Activated CD8-positive, alpha-beta memory T cell treated with anti-CD3 and anti-CD28 coated beads for 36 hours (primary cell): Measurements from ENCODE around the gene FLT3LG. TPM values are rescaled to one million over a fixed set of nuclear protein-coding genes. Genes with fewer than 3 reads are reported as not detected.

Experiments
- CTCF ChIA-PET: fragments of 350-600 bp; sonication (Branson Sonifier 250); formaldehyde crosslinking; loops from one replicate; lab custom pipeline; 2021; ENCODE audit warnings: antibody characterized with exemption; lab: Charles Lee
- POLR2A ChIA-PET: fragments of 350-600 bp; sonication (Branson Sonifier 250); formaldehyde crosslinking; loops from one replicate; lab custom pipeline; 2021; ENCODE audit warnings: antibody characterized with exemption; lab: Charles Lee
- total RNA-seq, 2 experiments: library from RNA; stranded (reverse); gene quantifications; one replicate each; pipeline ENCODE4 v1.2.3, GENCODE V29; 2021

FLT3LG gene, protein sequence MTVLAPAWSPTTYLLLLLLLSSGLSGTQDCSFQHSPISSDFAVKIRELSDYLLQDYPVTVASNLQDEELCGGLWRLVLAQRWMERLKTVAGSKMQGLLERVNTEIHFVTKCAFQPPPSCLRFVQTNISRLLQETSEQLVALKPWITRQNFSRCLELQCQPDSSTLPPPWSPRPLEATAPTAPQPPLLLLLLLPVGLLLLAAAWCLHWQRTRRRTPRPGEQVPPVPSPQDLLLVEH
- total RNA-seq, result 10 to 100 TPM; 52.2 to 55.1 TPM

DNA sequence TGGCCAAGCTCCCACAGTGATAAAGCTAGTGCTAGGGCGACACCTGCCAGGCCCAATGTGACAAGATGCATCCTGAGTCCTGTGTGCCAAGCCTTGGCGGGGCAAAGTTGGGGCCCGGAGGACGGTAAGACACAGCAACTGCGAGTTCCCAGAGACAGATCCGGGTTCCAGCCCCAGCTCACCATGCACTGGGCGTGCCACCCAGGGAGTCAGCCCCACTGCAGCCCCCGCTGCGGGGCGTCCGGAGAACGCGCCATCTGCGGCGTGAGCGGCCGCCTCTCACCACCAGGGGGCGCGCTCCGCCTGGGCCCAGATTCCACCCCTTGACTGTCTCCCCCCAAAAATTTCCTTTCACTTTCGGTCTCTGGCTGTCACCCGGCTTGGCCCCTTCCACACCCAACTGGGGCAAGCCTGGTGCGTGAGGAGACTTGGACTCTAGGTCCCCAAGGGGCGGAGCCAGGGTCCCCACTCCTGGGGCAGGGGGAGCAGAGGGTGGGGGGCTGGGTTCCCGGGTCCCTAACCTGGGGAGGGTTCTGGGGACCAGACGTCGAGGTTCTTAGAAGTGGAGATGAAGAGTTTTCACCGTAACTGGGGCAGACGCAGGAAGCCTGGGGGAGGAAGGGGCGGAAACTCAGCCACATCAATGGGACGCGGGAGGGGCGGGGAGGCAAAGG, at the start of gene FLT3LG:
Gene FLT3LG (plus strand): TSS at position 348 of the 674 bp plus-strand sequence. CDS start 425 bp downstream, outside the sequence.
- POLR2A ChIA-PET, result interaction anchor here (0.6 to 2.1 kb wide), 7 partner anchors 14 to 132 kb away, joined by 3 to 7 read pairs (median 5); partner anchors contain the start of genes ALDH16A1 and RPL13A
- CTCF ChIA-PET, result interaction anchor here (0.5 to 5.6 kb wide), 21 partner anchors 9 to 207 kb away, joined by 3 to 36 read pairs (median 4); partner anchors contain the start of genes ALDH16A1, PIH1D1, RPS11 and SLC17A7

DNA sequence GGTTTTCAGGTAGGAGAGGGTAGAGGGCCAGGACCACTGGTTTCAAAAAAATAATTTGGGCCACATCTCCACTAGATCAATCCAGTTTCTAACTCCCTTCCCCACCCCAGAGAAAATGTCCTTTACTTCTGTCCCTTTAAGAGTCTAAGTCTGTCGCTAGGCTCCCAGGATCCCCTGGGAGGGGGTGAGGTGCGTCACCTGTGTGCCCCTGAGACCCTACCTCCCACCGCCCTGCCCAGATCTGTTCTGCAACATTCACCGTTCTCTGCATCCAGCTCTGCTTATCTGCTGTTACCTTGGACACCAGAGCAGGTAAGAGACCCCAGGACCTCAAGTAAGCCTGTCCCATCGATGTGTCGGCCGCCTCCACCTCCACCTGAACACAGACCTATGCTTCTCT, 48.8 kb upstream of the FLT3LG start, which contains the start of gene GFY:
Gene GFY (plus strand): TSS at position 211 of the 400 bp plus-strand sequence. CDS start 1,043 bp downstream, outside the sequence.
- CTCF ChIA-PET, result no interaction called here
- POLR2A ChIA-PET, result no interaction called here

DNA sequence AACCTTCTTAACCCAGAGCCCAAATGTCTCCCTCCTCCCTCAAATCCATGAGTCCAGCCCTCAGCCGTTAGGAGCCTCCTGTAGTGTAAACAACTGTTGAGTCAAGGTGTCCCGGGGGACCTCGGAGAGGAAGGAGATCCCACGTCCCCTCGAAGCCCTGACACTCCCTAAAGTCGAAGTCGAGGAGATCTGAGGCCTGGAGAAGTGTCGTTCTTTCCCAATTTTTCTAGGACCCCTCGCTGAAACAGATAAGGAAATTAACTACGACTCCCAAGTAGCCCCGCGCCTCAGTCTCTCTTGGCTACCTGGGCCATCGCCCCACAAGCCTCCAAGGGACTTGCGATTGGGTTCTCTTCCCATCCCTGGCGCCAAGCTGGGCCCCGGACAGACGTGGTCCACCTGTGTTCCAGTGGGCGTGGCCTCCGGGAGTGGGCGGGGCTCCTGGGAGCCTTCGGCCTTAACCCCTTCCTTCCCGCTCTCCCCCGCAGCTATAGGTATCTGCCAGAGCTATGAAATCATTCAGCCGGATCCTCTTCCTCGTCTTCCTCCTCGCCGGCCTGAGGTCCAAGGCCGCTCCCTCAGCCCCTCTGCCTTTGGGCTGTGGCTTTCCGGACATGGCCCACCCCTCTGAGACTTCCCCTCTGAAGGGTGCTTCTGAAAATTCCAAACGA, 48.0 kb upstream of the FLT3LG start:
- ChIA-PET POLR2A (interaction anchor here (0.9 kb wide), 1 partner anchor 28 kb away, joined by 3 read pairs; no protein-coding TSS in a partner anchor), CTCF (interaction anchor here (0.8 to 1.3 kb wide), 3 partner anchors 10 to 20 kb away, joined by 3 read pairs; no protein-coding TSS in a partner anchor)

DNA sequence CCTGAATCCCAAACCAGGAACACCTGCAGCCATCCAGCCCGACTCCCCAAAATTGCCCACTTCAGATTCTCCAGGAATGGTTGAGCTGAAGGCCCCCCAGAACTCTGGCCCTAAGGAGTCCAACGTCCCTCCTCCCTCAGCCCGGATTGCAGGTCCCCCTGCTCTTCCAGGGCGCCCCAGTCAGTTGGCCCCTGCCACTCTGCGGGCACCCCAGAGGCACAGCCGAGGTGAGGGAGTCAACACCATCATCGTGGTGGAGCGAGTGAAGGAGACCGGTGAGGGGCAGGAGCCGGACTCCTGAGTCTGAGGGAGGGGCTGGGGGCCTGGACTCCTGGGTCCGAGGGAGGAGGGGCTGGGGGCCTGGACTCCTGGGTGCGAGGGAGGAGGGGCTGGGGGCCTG, 46.7 kb upstream of the FLT3LG start:
- POLR2A ChIA-PET, result interaction anchor here (0.7 kb wide), 1 partner anchor 9 kb away, joined by 3 read pairs; no protein-coding TSS in a partner anchor
- CTCF ChIA-PET, result interaction anchor here (0.9 to 1.3 kb wide), 4 partner anchors 9 to 35 kb away, joined by 3 to 4 read pairs (median 3); no protein-coding TSS in a partner anchor

DNA sequence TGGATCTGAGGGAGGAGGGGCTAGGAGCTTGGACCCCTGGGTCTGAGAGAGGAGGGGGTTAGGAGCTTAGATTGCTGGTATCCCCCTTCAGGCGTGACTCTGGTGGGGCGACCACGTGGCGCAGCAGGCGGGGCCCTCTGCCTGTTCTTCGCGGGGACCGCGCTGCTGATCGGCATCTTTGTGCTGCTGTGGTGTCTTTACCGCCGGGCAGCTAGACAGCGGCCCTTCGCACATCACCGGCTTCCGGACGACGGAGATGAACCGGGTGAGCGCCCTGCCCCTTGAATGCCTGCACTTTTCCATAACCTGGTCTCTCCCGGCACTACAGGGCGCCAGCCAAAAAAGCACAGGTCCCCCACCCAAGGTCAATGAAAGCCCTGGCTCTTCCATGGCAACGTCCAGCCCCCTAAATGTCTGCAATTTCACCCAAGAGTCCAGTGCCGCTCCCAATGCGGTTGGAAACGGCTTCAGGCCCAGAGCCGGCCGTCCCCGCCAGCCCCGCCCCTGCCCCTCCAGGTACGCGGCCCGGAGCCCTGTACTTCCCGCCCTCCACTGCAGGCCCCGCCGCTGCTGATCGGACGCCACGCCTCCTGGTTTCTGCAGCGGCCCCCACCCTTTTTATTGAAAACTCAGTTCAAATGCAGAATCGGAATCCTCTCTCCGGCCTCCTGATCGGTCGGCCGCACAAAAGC, 46.0 kb upstream of the FLT3LG start:
- POLR2A ChIA-PET, result interaction anchor here (1.1 kb wide), 1 partner anchor 23 kb away, joined by 5 read pairs; the partner anchor contains the start of gene PIH1D1
- CTCF ChIA-PET, result interaction anchor here (0.6 to 1.3 kb wide), 5 partner anchors 17 to 83 kb away, joined by 3 to 4 read pairs (median 3); partner anchors contain the start of gene DKKL1

DNA sequence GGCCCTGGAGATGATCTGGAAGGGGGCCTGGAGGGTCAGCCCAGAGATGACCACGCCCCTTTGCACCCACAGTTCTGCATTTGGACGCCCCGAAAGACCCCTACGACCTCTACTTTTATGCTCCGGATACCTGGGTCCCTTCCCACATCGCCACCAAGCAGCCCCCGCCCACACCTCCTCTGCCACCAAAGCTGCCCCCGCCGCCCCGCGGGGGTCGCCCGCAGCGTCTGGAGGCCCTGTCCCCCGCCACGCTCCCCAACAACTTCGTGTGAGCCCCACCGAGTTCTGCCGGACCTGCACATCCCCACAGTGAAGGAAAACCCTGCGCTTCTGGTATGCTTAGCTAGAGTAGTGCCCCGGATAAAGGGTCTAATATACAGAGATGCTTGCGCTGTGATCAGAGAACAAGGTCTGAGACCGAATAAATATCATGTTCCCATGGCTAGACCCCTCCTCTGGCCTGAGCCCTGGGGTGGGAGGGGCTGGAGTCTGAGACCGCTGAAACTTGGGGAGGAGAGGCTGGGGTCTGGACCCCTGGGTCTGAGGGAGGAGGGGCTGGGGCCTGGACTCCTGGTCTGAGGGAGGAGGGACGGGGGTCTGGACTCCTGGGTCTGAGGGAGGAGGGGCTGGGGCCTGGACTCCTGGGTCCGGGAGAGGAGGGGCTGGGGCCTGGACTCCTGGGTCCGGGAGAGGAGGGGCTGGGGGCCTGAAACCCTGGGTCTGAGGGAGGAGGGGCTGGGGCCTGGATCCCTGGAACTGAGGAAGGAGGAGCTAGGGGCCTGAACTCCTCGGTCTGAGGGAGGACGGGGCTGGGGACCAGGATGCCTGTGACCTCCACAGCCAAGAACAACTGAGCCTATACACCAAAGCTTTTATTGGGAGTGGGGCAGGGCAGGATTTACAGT, 45.2 kb upstream of the FLT3LG start:
- POLR2A ChIA-PET, result interaction anchor here (1.1 kb wide), 1 partner anchor 23 kb away, joined by 5 read pairs; the partner anchor contains the start of gene PIH1D1
- CTCF ChIA-PET, result interaction anchor here (0.6 to 1.6 kb wide), 3 partner anchors 12 to 65 kb away, joined by 3 to 5 read pairs (median 3); partner anchors contain the start of gene DKKL1

DNA sequence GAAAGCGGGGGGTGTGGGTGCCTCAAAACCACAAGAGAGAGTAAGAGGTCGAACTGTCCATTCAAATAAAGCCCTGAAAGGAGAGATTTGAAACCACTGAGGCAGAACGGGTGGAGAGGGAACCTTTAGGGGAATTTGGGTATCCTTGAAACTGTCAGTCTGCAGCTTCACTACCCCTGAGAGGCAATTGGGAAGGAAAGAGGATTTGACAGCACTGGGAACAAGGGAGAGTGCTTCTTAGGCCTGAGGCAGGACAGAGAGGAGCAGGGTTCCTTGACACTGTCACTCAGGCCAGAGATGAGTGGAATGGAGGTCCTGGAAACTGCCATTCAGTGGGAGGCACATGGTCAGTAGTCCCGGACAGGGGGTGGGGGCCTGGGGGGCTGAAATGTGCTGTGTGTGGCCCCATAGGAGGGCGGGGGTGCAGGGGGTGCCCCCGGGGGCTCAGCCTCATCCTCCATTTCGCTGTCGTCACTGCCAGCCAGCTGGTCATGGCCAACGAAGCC, 43.8 kb upstream of the FLT3LG start:
- POLR2A ChIA-PET, result no interaction called here
- CTCF ChIA-PET, result interaction anchor here (1.2 to 1.6 kb wide), 3 partner anchors 13 to 39 kb away, joined by 3 to 5 read pairs (median 3); no protein-coding TSS in a partner anchor

DNA sequence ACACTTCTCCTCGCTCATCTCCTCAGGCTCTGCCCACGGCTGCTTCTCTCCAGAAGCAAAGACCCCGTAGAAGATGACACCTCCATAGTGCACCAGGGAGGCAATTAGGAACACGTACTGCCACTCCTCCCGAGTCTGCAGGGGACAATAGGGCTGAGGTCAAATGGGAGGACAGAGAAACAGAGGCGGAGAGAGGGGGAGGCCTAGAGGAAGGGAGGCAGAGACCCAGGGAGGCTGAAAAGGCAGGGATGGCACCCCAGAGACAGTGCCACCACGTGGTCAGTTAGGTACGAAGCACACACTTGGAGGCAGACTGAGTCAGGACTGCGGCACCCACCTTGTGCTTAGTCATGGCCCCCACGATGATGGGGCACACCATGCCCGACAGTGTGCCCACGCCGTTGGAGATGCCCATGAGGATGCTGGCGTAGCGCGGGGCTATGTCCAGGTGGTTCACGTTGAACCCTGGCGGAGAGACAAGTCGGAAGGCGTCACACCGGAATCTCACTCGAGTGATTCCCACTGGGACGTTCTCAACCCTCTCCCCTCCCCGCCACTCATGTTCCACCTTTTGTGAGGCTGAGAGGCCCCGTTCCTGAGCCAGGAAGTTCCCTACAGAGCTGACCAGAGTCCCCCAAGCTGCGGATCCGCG, 43.2 kb upstream of the FLT3LG start:
- CTCF ChIA-PET, result interaction anchor here (1.1 to 1.3 kb wide), 3 partner anchors 9 to 40 kb away, joined by 3 to 4 read pairs (median 3); no protein-coding TSS in a partner anchor

DNA sequence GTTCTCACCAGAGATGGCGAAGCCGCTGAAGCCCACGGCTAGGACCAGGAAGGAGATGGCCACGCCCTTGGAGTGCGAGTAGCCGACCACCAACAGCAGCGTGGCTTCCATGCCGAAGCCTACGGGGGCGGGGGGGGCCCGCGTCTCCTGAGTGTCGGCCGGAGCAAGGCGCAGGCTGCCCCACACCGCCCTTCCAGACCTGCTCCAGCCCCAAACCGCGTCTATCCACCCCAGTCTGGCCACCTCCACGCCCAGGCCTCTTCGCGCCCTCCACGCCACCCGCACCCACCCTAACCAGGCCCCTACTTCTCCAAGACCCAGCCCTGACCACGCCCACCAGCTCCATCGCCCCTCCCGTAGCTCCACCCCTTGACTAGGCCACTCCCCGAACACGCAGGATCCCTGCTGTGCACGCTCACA, 42.7 kb upstream of the FLT3LG start:
- ChIA-PET POLR2A (no interaction called here), CTCF (interaction anchor here (1.1 to 1.3 kb wide), 2 partner anchors 9 to 41 kb away, joined by 3 to 4 read pairs; no protein-coding TSS in a partner anchor)

More for the DNA sequence above, 43.2 kb upstream of the FLT3LG start:
- POLR2A ChIA-PET, result no interaction called here

DNA sequence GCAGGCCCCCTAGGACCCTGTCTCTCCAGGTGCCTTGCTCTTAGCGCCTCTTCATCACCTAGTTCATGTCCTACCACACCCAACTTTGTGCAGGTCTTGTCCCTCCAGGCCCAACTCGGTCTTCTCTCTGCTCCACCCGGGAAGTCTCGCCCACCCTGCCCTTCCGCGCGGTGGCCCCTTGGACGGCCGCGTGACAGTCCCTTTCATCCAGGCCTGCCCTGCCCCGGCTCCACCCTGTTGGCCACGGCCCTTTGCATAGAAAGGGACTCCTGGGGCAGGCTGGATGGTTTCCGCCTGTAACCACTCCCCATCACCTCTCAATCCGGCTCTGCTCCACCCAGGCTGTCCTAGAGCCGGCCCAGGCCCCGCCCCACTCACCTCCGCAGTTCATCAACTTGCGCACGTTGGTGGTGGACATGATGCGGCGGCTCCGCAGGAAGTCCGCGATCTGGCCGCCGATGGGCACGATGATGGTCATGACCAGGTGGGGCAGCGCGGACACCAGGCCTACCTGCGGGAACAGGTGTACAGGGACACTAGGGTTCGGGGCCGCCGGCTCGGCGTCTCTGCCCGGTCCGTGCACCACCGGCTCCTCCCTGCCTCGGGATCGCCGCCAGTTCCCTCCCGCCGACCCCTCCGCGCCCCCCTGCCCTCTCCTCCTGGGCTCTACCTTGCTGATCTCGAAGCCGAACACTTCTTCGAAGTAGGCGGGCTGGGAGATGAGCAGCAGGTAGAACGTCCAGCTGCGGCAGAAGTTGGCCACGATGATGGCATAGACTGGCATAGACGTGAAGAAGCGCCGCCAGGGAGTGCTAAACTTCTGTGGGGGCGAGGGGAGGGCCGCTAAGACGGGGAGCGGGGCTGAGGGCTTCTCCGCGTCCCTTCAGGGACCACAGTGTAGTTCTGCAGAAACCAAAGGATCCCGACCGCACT, 41.6 kb upstream of the FLT3LG start:
- CTCF ChIA-PET, result interaction anchor here (1.1 to 1.3 kb wide), 2 partner anchors 8 to 42 kb away, joined by 3 to 4 read pairs; no protein-coding TSS in a partner anchor
- POLR2A ChIA-PET, result no interaction called here

DNA sequence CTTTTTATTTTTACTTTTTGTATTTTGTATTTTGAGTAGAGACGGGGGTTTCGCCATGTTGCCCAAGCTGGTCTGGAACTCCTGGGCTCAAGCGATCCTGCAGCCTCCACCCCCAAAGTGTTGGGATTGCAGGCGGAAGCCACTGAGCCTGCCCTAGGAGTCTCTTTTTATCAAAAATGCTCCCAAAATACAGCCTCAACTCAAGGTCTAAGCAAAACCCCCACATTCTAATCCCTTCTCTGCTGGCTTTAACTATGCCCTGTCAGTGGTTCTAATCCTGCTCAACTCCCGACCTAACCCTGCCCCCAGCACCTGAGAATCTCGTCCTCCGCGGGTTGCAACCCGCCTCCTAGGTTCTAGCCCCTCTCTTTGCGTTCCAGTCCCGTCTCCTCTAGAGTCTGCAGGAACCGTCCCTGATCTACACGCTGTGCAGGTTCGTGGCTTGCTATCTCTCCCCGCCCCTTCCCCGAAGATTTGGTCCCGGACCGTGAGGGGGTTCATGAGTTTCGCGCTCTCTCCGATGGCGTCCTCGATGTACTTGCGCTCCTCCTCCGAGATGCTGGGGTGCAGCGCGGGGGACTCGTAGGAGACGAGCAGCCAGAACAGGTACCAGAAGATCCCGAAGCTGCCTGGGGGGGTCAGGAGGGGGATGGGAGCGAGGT, 40.6 kb upstream of the FLT3LG start:
- ChIA-PET CTCF (no interaction called here), POLR2A (no interaction called here)

DNA sequence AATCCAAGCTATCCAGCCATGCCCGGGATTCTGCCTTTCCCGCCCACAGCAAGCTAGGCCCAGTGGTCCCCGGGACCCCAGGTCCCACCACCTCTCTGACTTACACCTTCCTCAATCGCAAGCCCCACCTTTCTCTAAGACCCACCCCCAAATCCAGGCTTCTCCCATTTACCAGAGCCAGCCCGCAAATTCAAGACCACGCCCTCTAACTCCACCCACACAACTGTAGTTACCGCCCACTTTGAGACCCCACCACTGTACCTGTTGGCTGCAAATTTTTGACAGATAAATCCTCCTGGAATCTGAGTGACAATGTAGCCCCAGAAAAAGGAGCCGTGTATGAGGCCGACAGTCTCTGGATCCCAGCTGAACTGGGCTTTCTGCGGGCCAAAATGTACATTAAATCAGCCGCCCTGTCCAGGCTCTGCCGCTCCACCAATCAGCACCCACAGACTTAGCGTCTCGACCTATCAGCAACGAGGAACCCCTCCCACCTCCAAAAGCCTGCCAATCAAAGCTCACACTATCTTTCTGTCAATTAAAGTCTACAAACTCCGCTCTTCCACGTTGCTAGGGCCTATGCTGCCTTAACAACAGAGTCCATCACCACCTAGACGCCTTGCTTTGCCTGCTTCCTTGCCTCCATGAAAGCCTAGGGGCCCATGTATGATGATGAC, 39.0 kb upstream of the FLT3LG start:
- ChIA-PET CTCF (no interaction called here), POLR2A (no interaction called here)

DNA sequence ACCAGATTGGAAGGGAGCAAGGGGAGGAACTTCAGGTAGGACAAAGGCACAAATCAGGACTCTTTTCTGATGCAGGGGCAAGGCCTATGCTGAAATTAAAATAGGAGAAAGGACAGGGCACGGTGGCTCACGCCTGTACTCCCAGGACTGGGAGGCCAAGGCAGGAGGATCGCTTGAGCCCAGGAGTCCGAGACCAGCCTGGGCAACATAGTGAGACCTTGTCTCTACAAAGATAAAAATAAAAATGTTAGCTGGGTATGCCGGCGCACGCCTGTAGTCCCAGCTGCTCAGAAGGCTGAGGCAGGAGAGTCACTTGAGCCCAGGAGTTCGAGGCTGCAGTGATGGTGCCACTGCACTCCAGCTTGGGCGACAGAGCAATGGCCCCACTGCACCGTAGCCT, 38.3 kb upstream of the FLT3LG start:
- ChIA-PET CTCF (interaction anchor here (0.7 to 1.3 kb wide), 4 partner anchors 9 to 44 kb away, joined by 3 to 5 read pairs (median 3); partner anchors contain the start of gene FLT3LG), POLR2A (no interaction called here)

DNA sequence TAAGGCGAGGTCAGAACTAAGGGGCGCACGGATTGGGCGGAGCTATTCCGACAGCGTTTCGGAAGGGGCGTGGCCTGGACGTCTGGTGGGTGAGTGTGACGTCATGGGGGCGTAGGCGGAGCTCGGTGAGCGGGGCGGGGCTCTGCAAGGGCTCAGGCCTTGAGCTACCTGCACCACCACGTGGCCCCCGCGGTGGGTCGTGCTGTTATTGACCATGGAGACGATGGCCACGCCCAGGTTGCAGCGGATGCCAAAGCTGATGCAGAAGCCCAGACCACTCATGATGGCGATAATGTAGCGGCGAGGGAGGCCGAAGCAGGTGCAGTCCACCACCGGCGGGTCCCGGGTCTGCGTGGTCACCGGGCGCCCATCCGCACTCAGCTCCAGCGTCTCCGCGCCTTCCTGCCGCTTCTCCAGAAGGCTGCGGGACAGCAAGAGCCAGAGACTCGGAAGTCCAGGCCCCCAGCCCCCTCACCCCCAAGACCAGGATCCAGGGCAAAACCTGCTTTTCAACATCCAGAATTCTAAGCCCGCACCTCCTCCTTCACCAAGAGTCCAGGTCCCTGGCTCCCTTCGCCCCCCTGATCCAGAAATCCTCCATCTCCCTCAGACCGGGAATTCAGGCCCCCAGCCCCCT, 37.5 kb upstream of the FLT3LG start:
- POLR2A ChIA-PET, result no interaction called here
- CTCF ChIA-PET, result interaction anchor here (0.6 to 1.3 kb wide), 5 partner anchors 10 to 653 kb away, joined by 3 to 5 read pairs (median 3); partner anchors contain the start of gene FLT3LG
